DND-41 (cell line): ENCODE data around the gene FHL5.

Source experiments
- CTCF ChIP-seq: IDR thresholded peaks from 2 replicates; pipeline ENCODE4 v1.5.1; 2012; ENCODE audit warnings: borderline replicate concordance, low read length, moderate library complexity, mild to moderate bottlenecking; ENCODE audit not compliant: poor library complexity, severe bottlenecking; ENCODE audit errors: extremely low read depth
- EZH2 ChIP-seq: IDR thresholded peaks from 3 replicates; pipeline ENCODE4 v1.6.1; 2012; ENCODE audit warnings: borderline replicate concordance, low read depth, mild to moderate bottlenecking, moderate library complexity, low read length, inconsistent platforms; ENCODE audit not compliant: severe bottlenecking

DNA sequence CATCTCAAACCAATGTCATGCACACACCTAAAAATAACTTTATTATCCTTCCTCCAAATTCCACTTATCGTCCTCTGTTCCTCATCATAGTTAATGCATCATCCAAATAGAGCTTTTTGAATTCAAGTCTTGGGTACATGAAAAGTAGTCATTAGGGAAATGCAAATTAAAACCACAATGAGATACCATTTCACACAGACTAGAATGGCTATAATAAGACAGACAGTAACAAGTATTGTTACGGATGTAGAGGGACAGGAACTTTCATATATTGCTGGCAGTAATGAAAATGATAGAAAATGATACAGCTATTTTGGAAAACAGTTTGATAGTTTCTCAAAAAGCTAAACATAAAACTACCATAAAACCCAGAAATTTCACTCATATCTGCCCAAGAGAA, 59.1 kb downstream of the FHL5 start:
- no peak for TF ChIP-seq CTCF
- TF ChIP-seq EZH2 = no peak
